Peyer's patch (tissue), 4 donors: ENCODE measurements around the gene MEX3B.

ENCODE experiments used
- POLR2A ChIP-seq, 2 donors: fragments of 450-650 bp; IDR thresholded peaks; one replicate each; pipeline ENCODE4 v1.5.1; 2017; ENCODE audit warnings: antibody characterized with exemption in 2 of 2, mild to moderate bottlenecking in 2 of 2, moderate library complexity in 2 of 2
- TF ChIP-seq, protein P1 (sequence below), 6 experiments: fragments of 450-650 bp in 4 of 6; fragments of 200-600 bp in 2 of 6; sonication (generic) in 1 of 6; IDR thresholded peaks; one replicate each; pipeline ENCODE4 v1.5.1; 2017 to 2019; ENCODE audit warnings: antibody characterized with exemption in 6 of 6, mild to moderate bottlenecking in 3 of 6, moderate library complexity in 1 of 6

DNA sequence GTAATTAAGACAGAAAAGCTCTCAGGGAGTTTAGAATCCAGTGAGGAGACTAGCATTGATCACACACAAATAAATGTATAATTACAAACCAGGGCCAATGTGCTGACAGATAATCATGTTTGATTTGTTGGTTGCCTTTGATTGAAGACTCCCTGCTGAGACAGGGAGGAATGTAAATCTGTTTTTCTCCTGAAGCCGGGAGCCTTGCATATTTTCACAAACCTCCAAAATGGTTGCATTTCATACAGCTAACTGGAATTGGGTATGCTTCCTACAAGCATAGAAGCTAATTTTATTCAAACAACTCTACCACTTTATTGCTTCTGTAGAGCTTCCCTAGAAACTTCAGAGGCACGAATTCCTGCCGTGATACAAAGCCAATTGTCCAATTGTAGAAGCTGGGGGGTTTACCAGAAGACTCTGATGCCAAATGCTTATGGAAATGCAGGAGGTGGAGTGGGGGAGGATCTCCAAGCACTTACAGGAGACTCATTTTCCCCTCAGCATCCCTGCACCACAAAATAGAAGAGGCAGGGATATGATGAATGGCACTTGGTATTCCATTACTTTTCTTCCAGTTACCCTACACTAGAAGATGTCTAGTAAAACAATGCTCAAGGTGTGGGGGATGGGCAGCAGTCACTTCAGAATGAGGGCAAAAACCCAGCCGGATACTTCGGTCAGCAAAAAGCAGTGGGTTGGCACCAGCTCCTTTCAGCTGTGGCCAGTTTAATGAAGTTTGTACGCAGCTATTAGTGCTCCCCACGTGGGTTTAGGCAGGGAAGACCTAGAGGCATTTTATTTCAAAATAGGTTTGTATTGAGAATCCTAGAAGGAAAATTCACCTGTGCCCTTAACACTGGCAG lies 11.4 kb upstream of the MEX3B start:
- TF ChIP-seq, protein P1, sequence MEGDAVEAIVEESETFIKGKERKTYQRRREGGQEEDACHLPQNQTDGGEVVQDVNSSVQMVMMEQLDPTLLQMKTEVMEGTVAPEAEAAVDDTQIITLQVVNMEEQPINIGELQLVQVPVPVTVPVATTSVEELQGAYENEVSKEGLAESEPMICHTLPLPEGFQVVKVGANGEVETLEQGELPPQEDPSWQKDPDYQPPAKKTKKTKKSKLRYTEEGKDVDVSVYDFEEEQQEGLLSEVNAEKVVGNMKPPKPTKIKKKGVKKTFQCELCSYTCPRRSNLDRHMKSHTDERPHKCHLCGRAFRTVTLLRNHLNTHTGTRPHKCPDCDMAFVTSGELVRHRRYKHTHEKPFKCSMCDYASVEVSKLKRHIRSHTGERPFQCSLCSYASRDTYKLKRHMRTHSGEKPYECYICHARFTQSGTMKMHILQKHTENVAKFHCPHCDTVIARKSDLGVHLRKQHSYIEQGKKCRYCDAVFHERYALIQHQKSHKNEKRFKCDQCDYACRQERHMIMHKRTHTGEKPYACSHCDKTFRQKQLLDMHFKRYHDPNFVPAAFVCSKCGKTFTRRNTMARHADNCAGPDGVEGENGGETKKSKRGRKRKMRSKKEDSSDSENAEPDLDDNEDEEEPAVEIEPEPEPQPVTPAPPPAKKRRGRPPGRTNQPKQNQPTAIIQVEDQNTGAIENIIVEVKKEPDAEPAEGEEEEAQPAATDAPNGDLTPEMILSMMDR (IDR thresholded peaks at IDR 0.05) = no peak
- TF ChIP-seq POLR2A (IDR thresholded peaks at IDR 0.05) = no peak
